GM23338 (cell line): ENCODE results near the gene GUCY1A1. TPM values are rescaled to one million over a fixed set of nuclear protein-coding genes. Genes with fewer than 3 reads are reported as not detected.

Source experiments
- ATAC-seq: fragments of 200-7000 bp; cut with Tn5 transposase; 3 replicates; pipeline ENCODE4 v1.9.1; 2020
- DNase-seq: peaks from one replicate; pipeline ENCODE4 v3.0.0-alpha.2; 2015; ENCODE audit warnings: low spot score
- H2AFZ ChIP-seq: fragments of 200-600 bp; sonication (generic); 2 replicates; pipeline ENCODE4 v1.8.0; 2016; ENCODE audit warnings: antibody characterized with exemption, mild to moderate bottlenecking, moderate library complexity
- H3F3A ChIP-seq: fragments of 200-600 bp; sonication (generic); replicated peaks from 2 replicates; pipeline ENCODE4 v1.8.0; 2017; ENCODE audit warnings: antibody characterized with exemption, mixed run types, low read depth
- H3K27ac ChIP-seq: fragments of 200-600 bp; sonication (generic); 2 replicates; pipeline ENCODE4 v1.6.1; 2016; ENCODE audit warnings: low read depth
- H3K27me3 ChIP-seq: fragments of 200-600 bp; sonication (generic); 2 replicates; pipeline ENCODE4 v1.8.0; 2016; ENCODE audit warnings: mild to moderate bottlenecking, mixed run types, moderate library complexity; ENCODE audit not compliant: insufficient read depth
- H3K36me3 ChIP-seq: fragments of 200-600 bp; sonication (generic); 2 replicates; pipeline ENCODE4 v1.8.0; 2016; ENCODE audit warnings: mild to moderate bottlenecking; ENCODE audit not compliant: insufficient read depth
- H3K4me1 ChIP-seq: fragments of 200-600 bp; sonication (generic); 2 replicates; pipeline ENCODE4 v1.8.0; 2016; ENCODE audit warnings: mild to moderate bottlenecking, moderate library complexity; ENCODE audit not compliant: insufficient read depth
- H3K4me2 ChIP-seq: fragments of 200-600 bp; sonication (generic); 2 replicates; pipeline ENCODE4 v1.7.1; 2017; ENCODE audit warnings: mixed run types
- H3K4me3 ChIP-seq: fragments of 200-600 bp; sonication (generic); 2 replicates; pipeline ENCODE4 v1.6.1; 2016; ENCODE audit warnings: mixed run types
- H3K79me2 ChIP-seq: fragments of 200-600 bp; sonication (generic); replicated peaks from 2 replicates; pipeline ENCODE4 v1.8.0; 2017; ENCODE audit warnings: mild to moderate bottlenecking; ENCODE audit not compliant: insufficient read depth
- H3K9me2 ChIP-seq: fragments of 200-600 bp; sonication (generic); 2 replicates; pipeline ENCODE4 v1.8.0; 2017; ENCODE audit not compliant: insufficient read depth
- H4K20me1 ChIP-seq: fragments of 200-600 bp; sonication (generic); replicated peaks from 2 replicates; pipeline ENCODE4 v1.8.0; 2017; ENCODE audit warnings: mild to moderate bottlenecking; ENCODE audit not compliant: insufficient read depth
- H3K27ac Mint-ChIP-seq: 2 replicates; pipeline ENCODE4 v1.8.0; 2020; ENCODE audit warnings: inconsistent platforms, mild to moderate bottlenecking, moderate library complexity, mixed read lengths
- H3K27me3 Mint-ChIP-seq: 3 replicates; pipeline ENCODE4 v1.8.0; 2022; ENCODE audit warnings: low read depth, mild to moderate bottlenecking, moderate library complexity, mixed read lengths, inconsistent platforms; ENCODE audit not compliant: insufficient read depth, poor library complexity
- H3K36me3 Mint-ChIP-seq: 3 replicates; pipeline ENCODE4 v1.8.0; 2021; ENCODE audit warnings: low read depth, mild to moderate bottlenecking, inconsistent platforms, moderate library complexity, mixed read lengths
- H3K4me1 Mint-ChIP-seq: 3 replicates; pipeline ENCODE4 v1.8.0; 2020; ENCODE audit warnings: mild to moderate bottlenecking, inconsistent platforms, mixed read lengths
- H3K4me3 Mint-ChIP-seq: 3 replicates; pipeline ENCODE4 v1.8.0; 2021; ENCODE audit warnings: moderate library complexity, mild to moderate bottlenecking, inconsistent platforms, mixed read lengths
- H3K9me3 Mint-ChIP-seq: 3 replicates; pipeline ENCODE4 v1.8.0; 2020; ENCODE audit warnings: moderate library complexity, mild to moderate bottlenecking, inconsistent platforms, mixed read lengths
- CREB1 ChIP-seq: fragments of 250-450 bp; sonication (Bioruptor Pico); IDR thresholded peaks from 2 replicates; pipeline ENCODE4 v1.5.0; 2020; ENCODE audit warnings: low read depth, mild to moderate bottlenecking, moderate library complexity
- EZH2 ChIP-seq: fragments of 200-600 bp; sonication (generic); IDR thresholded peaks from one replicate; pipeline ENCODE4 v1.8.0; 2017; ENCODE audit warnings: antibody characterized with exemption, mild to moderate bottlenecking, low read depth; ENCODE audit not compliant: unreplicated experiment
- JUNB ChIP-seq: IDR thresholded peaks from one replicate; pipeline ENCODE4 v1.6.1; 2016; ENCODE audit warnings: antibody characterized with exemption; ENCODE audit not compliant: unreplicated experiment
- POLR2AphosphoS5 ChIP-seq: IDR thresholded peaks from 2 replicates; pipeline ENCODE4 v1.6.1; 2016; ENCODE audit warnings: antibody characterized with exemption, low read depth
- ZNF462 ChIP-seq: fragments of 250-450 bp; sonication (Bioruptor Pico); IDR thresholded peaks from 2 replicates; pipeline ENCODE4 v1.5.0; 2020; ENCODE audit warnings: mild to moderate bottlenecking, moderate library complexity
- polyA plus RNA-seq: library from polyadenylated mRNA; unstranded; fragments of >200 nt; fragmentation: Nextera tagmentation; extraction: Ambion mirVana; gene quantifications from 2 replicates; pipeline ENCODE4 v1.2.1, GENCODE V29; 2016
- total RNA-seq: library from RNA; depleted of rRNA; stranded (reverse); fragments of >200 nt; shearing (Covaris generic); gene quantifications from 2 replicates; pipeline ENCODE4 v1.2.3, GENCODE V29; 2014
- TF ChIP-seq, protein P1 (sequence below): IDR thresholded peaks from one replicate; pipeline ENCODE4 v1.6.1; 2018; ENCODE audit warnings: antibody characterized with exemption; ENCODE audit not compliant: unreplicated experiment

The GUCY1A1 gene
- total and polyA plus RNA-seq, 2 experiments from 2014 or later, result not detected

- Histone ChIP-seq H3K9me2 (no peaks in the 10 kb centered on the region), H3K27me3 (no peaks in the 10 kb centered on the region), H3K4me3 (no peak overlapping the region), H3F3A (no peaks in the 10 kb centered on the region), H3K4me2 (no peak overlapping the region), H4K20me1 (no peaks in the 10 kb centered on the region), H3K36me3 (no peaks in the 10 kb centered on the region), H3K4me1 (no peaks in the 10 kb centered on the region), H3K79me2 (no peaks in the 10 kb centered on the region), H3K27ac (no peak overlapping the region), H2AFZ (no peak overlapping the region)
- Mint-ChIP-seq H3K27me3 (peaks cover 2% of the 10 kb centered on the region), H3K9me3 (no peaks in the 10 kb centered on the region), H3K4me1 (peaks cover 8% of the 10 kb centered on the region; the same call in 2 of the 3 replicates), H3K4me3 (no peak overlapping the region), H3K27ac (no peak overlapping the region; the same call in none of the 2 replicates), H3K36me3 (no peaks in the 10 kb centered on the region)
- DNase-seq (no peak), ATAC-seq (no peak)
- TF ChIP-seq, protein P1, sequence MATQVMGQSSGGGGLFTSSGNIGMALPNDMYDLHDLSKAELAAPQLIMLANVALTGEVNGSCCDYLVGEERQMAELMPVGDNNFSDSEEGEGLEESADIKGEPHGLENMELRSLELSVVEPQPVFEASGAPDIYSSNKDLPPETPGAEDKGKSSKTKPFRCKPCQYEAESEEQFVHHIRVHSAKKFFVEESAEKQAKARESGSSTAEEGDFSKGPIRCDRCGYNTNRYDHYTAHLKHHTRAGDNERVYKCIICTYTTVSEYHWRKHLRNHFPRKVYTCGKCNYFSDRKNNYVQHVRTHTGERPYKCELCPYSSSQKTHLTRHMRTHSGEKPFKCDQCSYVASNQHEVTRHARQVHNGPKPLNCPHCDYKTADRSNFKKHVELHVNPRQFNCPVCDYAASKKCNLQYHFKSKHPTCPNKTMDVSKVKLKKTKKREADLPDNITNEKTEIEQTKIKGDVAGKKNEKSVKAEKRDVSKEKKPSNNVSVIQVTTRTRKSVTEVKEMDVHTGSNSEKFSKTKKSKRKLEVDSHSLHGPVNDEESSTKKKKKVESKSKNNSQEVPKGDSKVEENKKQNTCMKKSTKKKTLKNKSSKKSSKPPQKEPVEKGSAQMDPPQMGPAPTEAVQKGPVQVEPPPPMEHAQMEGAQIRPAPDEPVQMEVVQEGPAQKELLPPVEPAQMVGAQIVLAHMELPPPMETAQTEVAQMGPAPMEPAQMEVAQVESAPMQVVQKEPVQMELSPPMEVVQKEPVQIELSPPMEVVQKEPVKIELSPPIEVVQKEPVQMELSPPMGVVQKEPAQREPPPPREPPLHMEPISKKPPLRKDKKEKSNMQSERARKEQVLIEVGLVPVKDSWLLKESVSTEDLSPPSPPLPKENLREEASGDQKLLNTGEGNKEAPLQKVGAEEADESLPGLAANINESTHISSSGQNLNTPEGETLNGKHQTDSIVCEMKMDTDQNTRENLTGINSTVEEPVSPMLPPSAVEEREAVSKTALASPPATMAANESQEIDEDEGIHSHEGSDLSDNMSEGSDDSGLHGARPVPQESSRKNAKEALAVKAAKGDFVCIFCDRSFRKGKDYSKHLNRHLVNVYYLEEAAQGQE, result no peak
- no peak for TF ChIP-seq POLR2AphosphoS5
- TF ChIP-seq JUNB, result no peak
- no peak for TF ChIP-seq ZNF462 (CRISPR knock-in tag)
- no peak for TF ChIP-seq CREB1 (CRISPR knock-in tag)
- TF ChIP-seq EZH2, result no peak
Measured at GRCh38 chr4:155679343-155679742, 12.7 kb downstream of the GUCY1A1 start.
